Pancreas (tissue), 10 donors: Measurements from ENCODE around the gene TRPC5OS. TPM values are rescaled to one million over a fixed set of nuclear protein-coding genes. Genes with fewer than 3 reads are reported as not detected.
A peak's percentile ranks its signal among the peaks of the same experiment; 100 is the strongest.

ENCODE experiments used
- ATAC-seq, 4 donors: fragments of 200-7000 bp; cut with Tn5 transposase; one replicate each; pipeline versions ENCODE4 v1.8.0 to v1.9.1; 2020; ENCODE audit warnings: mild to moderate bottlenecking in 4 of 4, moderate library complexity in 4 of 4
- DNase-seq, 6 donors: peaks; one replicate each; pipeline ENCODE4 v3.0.0-alpha.2; 2020
- FAIRE-seq: peaks from 2 replicates; lab custom pipeline; 2012; peaks lifted over from hg19 to GRCh38; lab: Jason Lieb, UNC
- H3K27ac ChIP-seq, 4 donors: fragments of 200-600 bp; sonication (generic); 1 replicate in 3 of 4; 2 replicates in 1 of 4; pipeline versions ENCODE4 v1.5.0 to v1.8.0; 2020
- H3K27me3 ChIP-seq, 4 donors: fragments of 200-600 bp; one replicate each; pipeline ENCODE4 v1.8.0; 2021
- H3K36me3 ChIP-seq, 3 donors: fragments of 200-600 bp; sonication (generic) in 1 of 3; one replicate each; pipeline versions ENCODE4 v1.5.0 to v1.8.0; 2020 to 2021
- H3K4me1 ChIP-seq, 3 donors: fragments of 200-600 bp; one replicate each; pipeline ENCODE4 v1.8.0; 2021
- H3K4me3 ChIP-seq, 4 donors: fragments of 200-600 bp; sonication (generic) in 2 of 4; one replicate each; pipeline versions ENCODE4 v1.5.0 to v1.8.0; 2020 to 2021
- H3K9me3 ChIP-seq, 4 donors: fragments of 200-600 bp; one replicate each; pipeline ENCODE4 v1.8.0; 2021
- WGBS, 2 donors: extraction: QIAGEN DNeasy Blood & Tissue Kit; methylation state at CpG; one replicate each; pipeline ENCODE4 v1.1.7; 2013; 5-methylcytosine and 5-hydroxymethylcytosine counted together
- intact Hi-C, 3 donors: fragments of 100-400 bp; cut with DNase I; formaldehyde crosslinking; loops; one replicate each; pipeline versions ENCODE4 v1.11.1 to v1.14.2; 2022
- polyA plus RNA-seq, 2 donors: library from polyadenylated mRNA; stranded (reverse); fragments of 200-250 nt; gene quantifications; one replicate each; pipeline ENCODE4 v1.2.3, GENCODE V29; 2013
- total RNA-seq, 6 donors: library from RNA; stranded (reverse); fragmentation: NEBNext Ultra II Directional in 4 of 6; extraction: Animal tissue kit (Norgen Biotek cat#: 25700) in 4 of 6; gene quantifications; one replicate each; pipeline versions ENCODE4 v1.2.1 to v1.2.4, GENCODE V29; 2021 to 2023
- TF ChIP-seq, protein P1 (sequence below), 4 donors: fragments of 200-600 bp; sonication (generic) in 3 of 4; IDR thresholded peaks; one replicate each; pipeline versions ENCODE4 v1.5.0 to v1.8.0; 2021; ENCODE audit warnings: antibody characterized with exemption in 4 of 4
- donor health status: healthy with polysubstance abuse.
- donor health status: DM: no; HTN: no; CAD: no; lungs with moderate emphysema.
- donor health status: DM: no; HTN: no; CAD: no.
- donor health status: control.
- donor health status: control.
- donor health status: Bipolar disorder and iron deficiency.
- donor health status: DM: yes; HTN: yes; CAD: no.
- donor health status: DM: no; HTN: no; CAD: no.
- donor health status: DM: no; HTN: no; CAD: no.
- donor health status: DM: yes; HTN: yes; CAD: no.

TRPC5OS gene
- total and polyA plus RNA-seq, 8 donors = 0.05 to 0.09 TPM; not detected in 6

DNA sequence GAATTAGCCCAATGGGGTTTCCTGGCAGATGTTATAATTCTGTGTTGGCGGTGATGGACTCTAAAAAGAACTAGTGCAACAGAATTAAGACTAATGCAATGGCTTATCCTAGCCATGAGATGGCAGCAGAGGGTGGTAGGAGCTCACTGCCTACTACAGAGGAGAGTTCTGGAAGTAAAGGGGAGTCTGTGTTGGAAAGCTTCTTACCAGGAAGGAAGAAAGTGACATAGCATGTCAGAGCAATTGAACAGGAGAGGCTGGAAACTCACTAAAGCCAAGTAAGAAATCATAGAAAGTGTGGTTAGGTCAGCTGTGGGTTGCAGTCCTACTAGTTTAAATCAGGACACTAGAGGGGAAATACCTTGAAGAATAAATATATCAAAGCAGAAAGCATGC lies 6.3 kb upstream of the TRPC5OS start:
- Histone ChIP-seq H3K9me3 (no peaks in the 10 kb centered on the region), H3K4me3 (no peak overlapping the region), H3K36me3 (no peaks in the 10 kb centered on the region), H3K27ac (peak overlapping the region in 1 of 4 donors; percentile 34), H3K27me3 (peaks cover 0 to 3% (median 0%) of the 10 kb centered on the region in 4 donors), H3K4me1 (peaks cover 0 to 9% (median 6%) of the 10 kb centered on the region in 3 donors)
- TF ChIP-seq, protein P1, sequence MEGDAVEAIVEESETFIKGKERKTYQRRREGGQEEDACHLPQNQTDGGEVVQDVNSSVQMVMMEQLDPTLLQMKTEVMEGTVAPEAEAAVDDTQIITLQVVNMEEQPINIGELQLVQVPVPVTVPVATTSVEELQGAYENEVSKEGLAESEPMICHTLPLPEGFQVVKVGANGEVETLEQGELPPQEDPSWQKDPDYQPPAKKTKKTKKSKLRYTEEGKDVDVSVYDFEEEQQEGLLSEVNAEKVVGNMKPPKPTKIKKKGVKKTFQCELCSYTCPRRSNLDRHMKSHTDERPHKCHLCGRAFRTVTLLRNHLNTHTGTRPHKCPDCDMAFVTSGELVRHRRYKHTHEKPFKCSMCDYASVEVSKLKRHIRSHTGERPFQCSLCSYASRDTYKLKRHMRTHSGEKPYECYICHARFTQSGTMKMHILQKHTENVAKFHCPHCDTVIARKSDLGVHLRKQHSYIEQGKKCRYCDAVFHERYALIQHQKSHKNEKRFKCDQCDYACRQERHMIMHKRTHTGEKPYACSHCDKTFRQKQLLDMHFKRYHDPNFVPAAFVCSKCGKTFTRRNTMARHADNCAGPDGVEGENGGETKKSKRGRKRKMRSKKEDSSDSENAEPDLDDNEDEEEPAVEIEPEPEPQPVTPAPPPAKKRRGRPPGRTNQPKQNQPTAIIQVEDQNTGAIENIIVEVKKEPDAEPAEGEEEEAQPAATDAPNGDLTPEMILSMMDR (IDR thresholded peaks at IDR 0.05) = peak; percentile 49 to 72 (median 62)
- FAIRE-seq = peak; percentile 82
- peak; percentile 90 to 98 (median 96) for ATAC-seq
- peak in 3 of 6 donors; percentile 4 to 49 (median 19) for DNase-seq
- 12 to 13% methylated on average over 1 of the region's 1 CpG for WGBS, 2 donors
- intact Hi-C loops = no loop called here

DNA sequence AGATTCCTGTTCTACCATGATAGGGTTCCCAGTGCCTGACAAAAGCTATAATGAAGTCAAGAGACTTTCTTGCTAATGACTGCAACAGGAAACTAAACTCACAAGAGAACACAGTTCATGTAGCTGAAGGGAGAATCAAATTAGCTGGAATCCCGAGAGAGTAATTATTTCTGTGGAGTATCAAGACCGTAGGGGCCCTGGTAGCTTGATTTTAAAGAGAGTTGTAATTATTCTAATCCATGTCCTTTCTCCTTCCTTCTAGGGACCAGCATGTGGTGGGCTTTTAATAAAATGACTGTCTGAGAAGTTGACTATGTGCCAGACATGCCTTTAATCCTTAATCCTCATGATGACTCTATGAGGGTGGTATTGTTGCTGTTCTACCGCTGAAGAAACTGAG lies 1.7 kb upstream of the TRPC5OS start:
- peaks cover 0 to 8% (median 0%) of the 10 kb centered on the region in 4 donors for H3K27me3 ChIP-seq
- TF ChIP-seq, protein P1 (IDR thresholded peaks at IDR 0.05) = no peak
- intact Hi-C loops = no loop called here
- H3K9me3 ChIP-seq = no peaks in the 10 kb centered on the region
- WGBS, 2 donors = 79 to 91% methylated on average over 3 of the region's 3 CpGs
- ATAC-seq = no peak
- H3K4me3 ChIP-seq = no peak overlapping the region
- H3K4me1 ChIP-seq = peaks cover 0 to 2% (median 2%) of the 10 kb centered on the region in 3 donors
- H3K27ac ChIP-seq = no peak overlapping the region
- FAIRE-seq = no peak
- DNase-seq = no peak
- H3K36me3 ChIP-seq = no peaks in the 10 kb centered on the region

DNA sequence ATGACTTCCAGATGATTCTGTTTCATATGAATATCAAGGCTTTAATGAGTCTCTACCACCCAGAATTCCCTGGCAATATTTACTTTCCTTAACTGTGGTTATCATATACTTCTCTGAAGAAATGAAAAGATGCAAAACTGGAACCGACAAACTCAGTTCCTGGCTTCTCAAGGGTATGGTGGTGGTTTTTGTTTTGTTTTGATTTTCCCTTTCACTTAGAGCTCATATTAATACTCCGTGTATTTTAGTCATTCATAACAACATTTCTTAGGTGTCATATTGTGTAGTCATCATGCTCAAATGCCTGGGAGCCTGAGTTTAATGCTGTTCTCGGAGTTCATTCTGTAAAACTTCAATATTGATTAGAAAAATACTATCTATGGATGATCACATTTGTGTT lies 665 bp downstream of the TRPC5OS start:
- ATAC-seq (no peak), FAIRE-seq (no peak)

DNA sequence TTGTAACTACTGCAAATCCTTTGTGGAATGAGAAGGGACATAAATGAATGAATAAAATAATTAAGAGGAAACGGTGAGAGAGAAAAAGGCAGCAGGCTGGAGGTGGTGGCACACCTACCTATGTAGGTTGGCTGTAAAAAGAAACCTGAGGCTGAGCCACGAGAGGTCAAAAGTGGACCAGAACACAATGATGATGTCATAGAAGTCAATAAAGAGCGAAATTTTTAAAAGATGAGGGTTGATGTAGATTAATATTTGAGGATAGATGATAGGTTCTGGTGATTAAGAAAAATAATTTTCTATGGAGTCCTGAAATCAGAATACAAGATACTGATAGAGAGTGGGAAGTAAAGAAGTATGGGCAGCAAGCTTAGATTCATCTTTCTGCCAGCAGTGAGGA lies 1.7 kb downstream of the TRPC5OS start:
- Histone ChIP-seq H3K4me1 (no peaks in the 10 kb centered on the region), H3K9me3 (no peaks in the 10 kb centered on the region), H3K36me3 (no peaks in the 10 kb centered on the region), H3K4me3 (no peak overlapping the region), H3K27ac (no peak overlapping the region), H3K27me3 (peaks cover 0 to 8% (median 0%) of the 10 kb centered on the region in 4 donors)
- no peak for FAIRE-seq
- intact Hi-C loops = no loop called here
- DNase-seq = no peak
- TF ChIP-seq, protein P1 (IDR thresholded peaks at IDR 0.05) = no peak
- ATAC-seq = no peak
- WGBS, 2 donors = 45 to 70% methylated on average over 3 of the region's 3 CpGs

More for the DNA sequence above, 665 bp downstream of the TRPC5OS start:
- Histone ChIP-seq H3K4me3 (no peak overlapping the region), H3K36me3 (no peaks in the 10 kb centered on the region), H3K9me3 (no peaks in the 10 kb centered on the region), H3K4me1 (no peaks in the 10 kb centered on the region), H3K27me3 (peaks cover 0 to 8% (median 0%) of the 10 kb centered on the region in 4 donors), H3K27ac (no peak overlapping the region)
- 48 to 73% methylated on average over 3 of the region's 3 CpGs for WGBS, 2 donors
- TF ChIP-seq, protein P1 (IDR thresholded peaks at IDR 0.05) = no peak
- intact Hi-C loops = no loop called here
- no peak for DNase-seq

DNA sequence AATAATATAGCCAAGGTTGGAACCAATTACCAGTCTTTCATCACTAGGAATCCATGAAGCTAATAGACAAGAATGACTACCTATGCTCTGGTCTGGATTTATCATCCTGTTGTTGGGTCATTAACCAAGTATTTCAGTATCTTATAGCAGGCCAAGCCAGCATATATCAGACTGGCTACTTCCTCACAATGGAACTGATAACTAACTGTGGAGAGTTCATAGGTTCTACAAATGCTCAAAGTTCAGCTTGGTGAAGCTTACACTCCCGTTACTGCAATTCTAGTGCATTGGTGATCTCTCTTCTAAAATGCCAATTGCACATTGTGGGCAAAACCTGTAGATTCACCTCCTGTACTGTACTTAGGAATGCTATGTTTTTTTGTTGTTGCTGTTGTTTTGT lies 4.8 kb downstream of the TRPC5OS start:
- Histone ChIP-seq H3K27me3 (peaks cover 0 to 8% (median 0%) of the 10 kb centered on the region in 4 donors), H3K9me3 (no peaks in the 10 kb centered on the region), H3K4me3 (no peak overlapping the region), H3K27ac (no peak overlapping the region), H3K4me1 (no peaks in the 10 kb centered on the region), H3K36me3 (no peaks in the 10 kb centered on the region)
- intact Hi-C loops = no loop called here
- DNase-seq = no peak
- ATAC-seq = no peak
- no peak for FAIRE-seq
- TF ChIP-seq, protein P1 (IDR thresholded peaks at IDR 0.05) = no peak
- WGBS, 2 donors = 91 to 93% methylated on average over 1 of the region's 1 CpG
